HG02943 (cell line): ENCODE results near the gene PLXND1.

ENCODE experiments used
- ATAC-seq: cut with Tn5 transposase; IDR thresholded peaks from one replicate; pipeline ENCODE4 v1.9.1; 2021; ENCODE audit warnings: mild to moderate bottlenecking, low read depth, moderate library complexity; ENCODE audit not compliant: unreplicated experiment

PLXND1 gene

DNA sequence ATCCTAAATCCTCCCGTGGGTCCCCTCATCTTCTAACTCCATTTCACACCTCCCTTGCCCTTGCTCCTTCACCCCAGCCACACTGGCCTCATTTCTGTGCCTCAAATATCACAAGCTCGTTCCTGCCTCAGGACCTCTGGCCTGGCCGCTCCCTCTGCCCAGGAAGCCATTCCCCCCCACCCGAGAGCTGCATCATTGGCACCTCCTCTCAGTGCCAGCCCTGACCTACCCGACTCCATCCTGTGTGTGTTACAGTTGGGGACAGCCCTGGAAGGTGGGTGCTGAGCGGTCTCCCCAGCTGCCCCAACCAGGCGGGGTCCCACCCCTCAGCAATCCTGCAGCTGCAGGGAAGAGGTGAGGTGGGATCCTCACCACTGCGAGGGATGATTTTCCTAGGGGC is 14.5 kb downstream of the PLXND1 start:
- ATAC-seq: no peak

DNA sequence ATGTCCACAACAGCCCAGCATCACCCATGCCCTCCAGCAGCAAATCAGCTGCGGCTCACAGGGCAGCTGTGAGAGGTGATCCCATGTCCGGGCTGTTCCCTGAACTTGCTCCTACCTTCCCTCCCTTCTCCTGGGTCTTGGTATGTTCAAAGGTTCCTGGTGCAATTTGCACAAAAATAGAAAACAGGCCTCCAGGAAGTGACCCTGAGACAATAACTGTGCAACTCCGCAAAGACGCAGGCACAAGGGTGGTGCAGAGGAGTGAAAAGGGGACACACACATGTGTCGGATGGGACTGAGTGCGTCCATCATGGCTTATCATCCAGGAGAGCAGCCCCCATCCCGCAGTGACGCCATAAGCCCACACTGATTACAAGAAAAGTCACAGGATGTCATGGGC is 16.3 kb downstream of the PLXND1 start:
- no peak for ATAC-seq

DNA sequence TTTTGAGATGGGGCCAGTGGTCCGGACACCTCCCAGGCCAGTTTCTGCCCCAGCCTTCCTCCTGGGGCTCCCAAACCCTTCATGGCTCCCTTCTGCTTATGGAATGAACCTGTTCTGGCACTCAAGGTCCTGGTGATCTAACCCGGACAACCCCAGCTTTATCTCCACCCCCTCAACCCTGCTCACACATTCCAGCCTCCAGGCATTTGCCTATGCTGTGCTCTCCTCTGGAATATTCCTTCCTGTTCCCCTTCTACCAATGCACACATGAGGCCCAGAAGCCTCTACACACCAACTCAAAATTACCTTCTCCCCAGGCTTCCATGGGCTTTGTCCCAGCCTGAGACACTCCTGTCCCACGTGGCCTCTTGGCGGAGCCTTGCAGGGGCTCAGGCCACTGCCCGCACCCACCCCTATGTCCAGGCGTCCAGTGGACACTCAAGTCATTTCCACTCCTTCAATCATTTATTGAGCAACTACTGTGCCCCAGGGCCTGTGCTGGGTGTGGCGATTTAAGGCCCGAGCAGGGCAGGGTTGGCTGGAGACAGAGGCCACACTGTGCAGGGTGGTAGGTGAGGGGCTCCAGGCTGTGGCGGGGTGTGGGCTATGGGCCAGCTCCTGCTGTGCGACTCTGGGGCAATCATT is 18.8 kb downstream of the PLXND1 start:
- no peak for ATAC-seq

DNA sequence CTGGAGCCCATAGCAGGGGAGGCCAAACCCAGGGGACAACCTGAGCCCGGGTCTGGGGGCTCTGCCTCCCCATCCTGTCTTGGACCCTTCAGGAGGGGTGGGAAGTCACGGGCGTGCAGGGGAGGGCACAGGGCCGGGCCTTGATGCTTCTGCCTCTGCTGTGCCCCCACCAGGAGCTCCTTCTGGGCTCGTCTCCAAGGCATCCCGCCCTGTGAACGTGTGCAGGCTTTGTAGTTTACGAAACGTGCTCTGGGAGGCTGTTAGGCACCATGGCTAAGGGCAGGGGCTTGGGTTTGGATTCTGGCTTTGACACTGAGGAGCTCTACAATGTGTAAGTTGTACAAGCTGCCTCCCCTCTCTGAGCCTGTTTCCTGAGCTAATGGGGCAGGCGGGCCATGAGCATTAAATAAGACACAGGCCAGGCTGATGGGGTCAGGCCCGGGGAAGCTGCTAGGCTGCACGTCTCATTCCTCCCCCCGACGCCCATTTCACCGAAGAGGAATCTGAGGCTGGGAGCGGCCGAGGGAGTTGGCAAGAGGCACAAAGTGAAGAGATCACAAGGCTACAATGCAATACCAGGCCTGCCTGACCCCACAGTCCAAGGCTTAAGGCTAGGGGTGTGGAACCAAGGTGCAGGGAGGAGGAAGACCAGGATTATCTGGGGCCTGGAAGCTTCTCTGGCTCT is 19.6 kb downstream of the PLXND1 start:
- ATAC-seq: no peak

DNA sequence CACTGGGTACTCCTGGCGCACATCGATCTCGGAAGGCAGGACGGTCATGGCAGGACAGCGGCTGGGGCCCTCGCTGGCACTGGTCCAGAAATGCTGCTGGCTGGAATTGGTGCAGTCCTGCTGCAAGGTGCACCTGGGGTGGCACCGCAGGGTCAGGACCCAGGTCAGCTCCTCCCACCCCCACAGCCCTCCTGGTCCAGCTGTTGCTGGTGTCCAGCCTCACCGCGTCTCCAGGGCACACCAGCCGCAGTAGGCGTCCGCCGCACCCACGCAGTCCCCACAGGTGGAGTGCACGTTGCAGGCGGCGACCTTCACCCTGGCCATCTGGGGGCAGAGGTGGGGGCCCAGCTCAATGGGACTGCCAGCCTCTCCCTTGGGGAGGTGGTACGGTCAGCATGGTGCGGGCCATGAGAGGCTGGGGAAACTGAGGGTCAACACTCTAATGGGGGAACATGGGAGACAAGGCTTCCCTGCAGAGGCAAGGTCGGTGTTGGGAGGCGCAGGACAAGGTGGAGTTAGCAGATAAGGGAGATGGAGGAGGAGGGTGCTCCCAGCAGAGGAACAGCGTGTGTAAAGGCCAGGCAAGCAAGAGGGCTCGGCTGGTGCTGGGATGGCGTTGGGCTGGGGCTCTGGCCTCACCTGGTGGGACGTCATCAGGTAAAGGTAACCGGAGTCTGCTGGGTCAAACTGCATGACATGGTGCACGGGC is 20.4 kb downstream of the PLXND1 start:
- no peak for ATAC-seq

DNA sequence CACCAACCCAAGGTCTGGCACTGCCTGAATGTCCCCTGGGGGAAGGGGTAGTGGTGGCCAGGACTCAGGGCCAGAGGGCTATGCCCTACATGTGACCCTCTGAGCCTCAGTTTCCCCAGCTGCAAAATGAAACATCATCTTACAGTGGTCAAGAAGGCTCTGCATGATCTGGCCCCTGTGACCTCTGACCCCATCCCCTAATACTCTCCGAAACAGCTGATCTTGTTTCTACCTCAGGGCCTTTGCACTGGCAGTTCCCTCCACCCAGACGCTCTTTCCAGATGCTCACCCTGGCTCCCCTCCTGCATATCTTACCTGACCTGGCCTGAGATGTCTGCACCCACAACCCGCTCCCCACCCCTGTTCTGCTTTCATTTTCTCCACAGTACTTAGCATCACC is 21.8 kb downstream of the PLXND1 start:
- ATAC-seq: no peak

DNA sequence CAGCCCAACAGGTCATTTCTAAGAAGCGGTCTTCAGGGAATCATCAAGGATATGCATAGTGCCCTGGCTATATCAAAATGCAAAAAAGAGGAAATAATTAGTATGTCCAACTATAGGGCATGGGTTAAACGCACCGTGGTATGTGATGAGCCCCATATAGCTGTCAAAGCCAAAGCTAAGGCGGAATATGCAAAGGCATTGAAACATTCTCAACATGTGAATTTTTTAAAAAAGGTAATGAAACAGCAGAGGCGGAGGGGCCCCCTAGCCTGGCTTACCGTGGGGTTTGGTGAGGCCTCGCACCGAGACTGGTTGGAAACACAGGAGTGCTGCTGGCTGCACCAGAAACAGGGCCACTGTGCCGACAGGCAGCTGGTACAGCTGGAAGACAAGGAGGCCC is 23.2 kb downstream of the PLXND1 start:
- no peak for ATAC-seq

DNA sequence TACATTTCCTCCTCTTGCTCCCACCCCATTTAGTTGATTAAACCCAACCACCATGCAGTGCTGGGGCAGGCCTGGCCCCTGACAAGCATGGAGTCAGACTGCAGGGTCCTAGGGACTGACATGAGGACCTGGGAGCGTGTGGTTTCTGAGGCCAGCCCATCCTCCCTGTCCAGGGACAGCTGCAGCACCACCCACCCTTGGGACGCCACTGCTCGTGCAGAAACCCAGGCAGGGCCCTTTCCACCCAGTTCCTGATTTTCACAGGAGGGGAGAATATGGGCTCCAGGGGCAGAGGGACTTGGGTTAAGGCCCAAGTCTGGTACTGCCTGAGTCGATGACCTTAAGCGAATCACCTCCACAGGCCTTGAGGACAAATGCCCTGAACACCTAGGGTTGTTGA is 23.7 kb downstream of the PLXND1 start:
- no peak for ATAC-seq

DNA sequence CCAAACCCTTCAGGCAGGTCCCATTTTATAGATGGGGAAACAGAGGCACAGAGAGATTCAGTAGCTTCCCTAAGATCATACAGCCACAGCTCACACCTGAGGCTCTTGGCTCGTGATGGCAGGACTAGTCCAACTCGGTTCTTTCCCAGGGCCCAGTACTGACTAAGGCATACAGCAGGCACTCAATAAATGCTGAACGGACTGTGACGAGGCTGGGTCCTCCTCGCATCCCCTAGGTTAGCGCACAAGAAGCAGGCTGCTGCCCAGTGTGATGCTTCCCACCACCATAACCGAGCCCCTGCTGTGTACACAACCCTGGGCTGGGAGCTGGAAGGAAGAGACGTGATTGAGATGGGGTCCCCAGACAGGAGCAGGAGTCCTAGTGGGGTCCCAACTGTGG is 24.9 kb downstream of the PLXND1 start:
- no peak for ATAC-seq

DNA sequence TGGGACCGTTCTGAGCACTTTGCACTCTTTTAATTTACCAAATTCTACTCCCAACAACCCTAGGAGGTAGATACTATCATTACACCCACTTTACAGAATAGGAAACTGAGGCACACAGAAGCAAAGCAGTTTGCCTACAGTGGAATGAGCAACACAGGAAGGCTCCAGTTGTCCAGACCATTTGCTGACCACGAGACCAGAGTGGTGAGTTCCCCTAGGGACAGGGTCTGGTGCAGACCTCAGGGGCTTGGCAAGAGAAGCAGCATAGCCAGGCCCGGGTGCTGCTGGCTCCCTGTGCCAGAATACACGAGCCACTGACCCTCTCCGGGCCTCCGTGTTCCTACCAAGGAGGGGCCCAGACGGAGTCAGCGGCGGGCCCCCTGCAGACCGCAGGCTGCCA is 26.5 kb downstream of the PLXND1 start:
- ATAC-seq: no peak

DNA sequence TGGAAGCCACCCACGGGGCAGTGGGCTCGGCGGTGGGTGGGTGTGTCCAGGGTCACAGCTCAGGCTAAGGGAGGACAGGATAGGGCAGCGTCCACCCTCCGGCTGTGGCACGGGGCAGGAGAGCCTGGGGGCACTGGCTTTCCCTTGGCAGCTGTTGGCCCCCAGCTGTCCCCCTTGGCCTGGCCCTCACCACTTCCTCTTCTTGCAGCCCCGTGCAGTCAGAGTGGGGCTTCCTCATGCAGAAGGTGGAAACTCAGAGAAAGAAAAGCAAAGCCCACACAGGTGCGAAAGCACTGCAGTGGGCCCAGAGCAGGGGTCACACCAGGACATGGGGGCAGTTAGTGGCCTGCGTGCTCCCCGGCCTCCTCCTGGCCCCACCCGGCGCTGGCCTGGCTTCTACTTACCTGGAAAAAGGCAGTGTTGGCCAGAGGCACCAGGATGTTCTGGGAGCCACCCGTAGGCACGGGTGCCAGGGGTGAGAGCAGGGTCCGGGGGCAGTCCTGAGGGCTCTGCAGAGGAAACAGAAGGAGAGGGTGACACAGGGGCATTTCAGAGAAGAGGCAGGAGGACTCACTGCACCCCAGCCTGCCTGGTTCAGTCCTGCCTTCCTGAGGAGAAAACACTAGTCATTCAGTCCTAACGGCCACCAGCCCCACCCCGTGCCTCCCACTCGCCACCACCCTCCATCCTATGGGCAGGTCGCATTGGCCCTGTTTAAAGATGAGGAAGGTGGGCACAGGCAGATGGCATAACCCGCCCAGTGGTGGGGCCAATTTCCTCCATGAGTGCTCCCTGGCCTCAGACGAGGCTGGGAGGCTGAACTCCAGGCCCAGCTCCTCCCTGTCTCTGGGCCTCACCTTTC is 28.3 kb downstream of the PLXND1 start:
- ATAC-seq: no peak

DNA sequence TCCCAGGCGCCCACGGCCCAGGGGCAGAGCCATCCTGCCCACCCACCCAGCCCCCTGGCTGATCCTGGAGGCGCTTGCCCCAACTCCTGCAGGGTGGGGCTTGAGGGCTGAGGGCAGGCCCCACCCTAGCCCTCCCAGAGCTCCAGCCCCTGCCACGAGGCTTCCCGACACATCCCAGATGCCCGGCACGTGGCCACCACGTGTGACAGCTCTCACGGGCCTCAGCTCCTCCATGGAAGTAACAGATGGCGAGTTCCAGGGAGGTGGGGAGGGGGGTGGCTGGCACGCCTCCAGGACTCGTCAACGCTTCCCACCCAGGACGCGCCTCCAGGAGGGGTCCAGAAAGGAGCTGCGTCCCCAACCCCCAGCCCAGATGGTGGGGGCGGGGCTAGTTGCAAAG is 29.1 kb downstream of the PLXND1 start:
- no peak for ATAC-seq

DNA sequence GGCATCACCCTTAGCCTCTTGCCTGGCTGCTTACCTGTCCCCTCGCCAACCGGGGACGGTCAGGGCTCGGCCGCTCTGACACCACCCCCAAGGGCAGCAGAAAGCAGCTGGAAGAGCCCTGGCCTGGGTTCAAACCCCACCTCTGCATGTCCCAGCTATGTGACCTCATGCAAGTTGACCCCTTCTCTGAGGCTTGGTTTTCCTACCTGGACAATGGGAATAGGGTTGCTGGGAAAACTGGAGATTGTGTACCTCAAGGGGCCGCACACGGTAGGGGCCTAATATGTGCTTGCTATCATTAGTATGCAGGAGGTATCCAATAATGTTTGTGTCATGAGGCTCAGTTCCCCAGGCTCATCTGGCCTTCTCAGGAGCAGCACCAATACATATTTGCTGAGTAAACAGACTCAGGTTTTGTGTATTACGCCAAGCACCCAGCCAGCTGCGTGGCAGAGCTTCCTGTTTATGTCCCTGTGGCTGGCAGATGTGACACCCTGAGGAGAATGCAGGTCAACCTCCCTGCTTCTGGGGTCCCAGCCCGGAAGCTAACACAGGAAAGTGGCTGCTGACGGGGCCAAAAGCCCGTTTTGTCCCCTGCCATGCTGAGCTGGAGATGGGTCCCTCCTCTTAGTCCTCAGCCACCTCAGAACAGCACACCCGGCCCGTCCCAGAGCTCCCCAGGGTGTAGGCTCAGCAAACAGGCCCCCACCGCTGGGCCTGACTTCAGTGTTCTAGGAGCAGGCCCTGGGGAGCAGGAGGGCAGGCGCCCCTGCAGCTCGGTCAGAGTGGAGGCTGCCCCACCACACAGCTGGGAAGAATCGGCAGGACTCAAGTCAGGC is 29.7 kb downstream of the PLXND1 start:
- ATAC-seq: peak; percentile 51

DNA sequence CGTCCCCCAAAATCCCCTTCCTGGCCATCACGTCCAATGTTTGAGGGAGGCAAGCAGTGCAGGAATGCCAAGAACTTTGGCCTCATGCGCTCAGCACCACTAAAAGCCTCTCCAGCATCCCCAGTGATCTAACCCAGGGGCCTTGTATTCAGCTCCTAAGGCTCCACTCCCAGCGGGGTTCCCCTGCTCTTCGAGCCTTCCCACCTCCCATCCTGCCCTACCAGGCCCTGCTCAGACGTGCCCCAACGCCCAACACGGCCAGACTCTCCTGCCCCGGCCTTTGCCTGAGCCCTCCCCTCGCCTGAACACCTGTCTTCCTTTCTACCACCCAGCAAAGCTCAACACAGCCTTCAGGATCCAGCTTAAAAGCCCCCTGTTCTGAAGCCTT is 30.5 kb downstream of the PLXND1 start:
- no peak for ATAC-seq

DNA sequence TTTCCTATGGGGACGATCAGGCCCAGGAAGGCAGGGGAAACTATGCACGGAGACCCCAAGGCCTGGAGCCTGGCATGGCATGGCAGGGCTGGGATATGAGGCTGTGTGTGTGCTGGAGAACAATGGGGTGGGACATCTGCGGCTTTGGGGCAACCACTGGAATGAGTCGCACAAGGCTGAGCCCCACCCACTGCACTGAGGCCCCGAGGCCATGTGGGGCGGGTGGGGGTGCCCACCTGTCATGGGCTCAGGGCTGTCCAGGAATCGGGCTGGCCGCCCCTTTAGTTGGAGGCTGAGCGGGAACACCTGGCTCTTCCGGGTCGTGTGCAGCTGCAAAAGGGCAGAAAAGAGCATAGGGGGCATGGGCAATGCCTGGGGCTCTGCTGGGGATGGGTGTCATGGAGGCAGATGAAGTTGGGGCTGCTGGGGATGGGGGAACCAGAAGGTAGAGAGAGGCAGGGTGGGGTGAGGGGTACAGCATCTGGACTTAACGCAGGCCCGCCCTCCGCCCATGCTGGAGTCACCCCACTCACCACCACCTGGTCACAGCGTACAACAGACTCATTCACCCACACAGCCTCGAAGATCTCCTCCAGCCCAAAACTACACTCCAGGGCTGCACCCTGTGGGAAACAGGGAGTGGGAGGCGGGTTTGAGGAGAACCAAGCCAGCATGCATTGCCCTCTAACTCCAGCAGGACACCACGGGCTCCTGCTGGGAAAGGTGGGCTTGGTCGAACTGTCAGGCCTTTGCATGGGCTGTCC is 31.1 kb downstream of the PLXND1 start:
- ATAC-seq: no peak

DNA sequence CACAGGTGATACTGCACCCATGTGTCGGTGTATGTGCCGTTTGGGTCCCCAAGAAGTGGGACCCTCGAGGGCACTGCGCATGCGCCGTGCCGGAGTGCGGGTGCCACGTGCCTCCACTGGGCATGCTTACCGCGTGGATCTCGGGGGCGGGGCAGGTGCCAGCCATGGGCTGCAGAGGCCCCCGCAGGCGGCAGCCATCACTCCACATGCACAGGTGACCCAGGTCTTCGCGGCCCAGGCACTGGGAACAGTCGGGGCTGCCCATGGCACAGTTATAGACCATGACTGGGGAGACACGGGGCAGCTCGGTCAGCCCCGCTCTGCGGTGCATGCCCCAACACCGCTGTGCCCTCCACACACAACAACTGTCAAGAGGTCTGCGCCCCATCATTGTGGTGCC is 32.3 kb downstream of the PLXND1 start:
- ATAC-seq: no peak

DNA sequence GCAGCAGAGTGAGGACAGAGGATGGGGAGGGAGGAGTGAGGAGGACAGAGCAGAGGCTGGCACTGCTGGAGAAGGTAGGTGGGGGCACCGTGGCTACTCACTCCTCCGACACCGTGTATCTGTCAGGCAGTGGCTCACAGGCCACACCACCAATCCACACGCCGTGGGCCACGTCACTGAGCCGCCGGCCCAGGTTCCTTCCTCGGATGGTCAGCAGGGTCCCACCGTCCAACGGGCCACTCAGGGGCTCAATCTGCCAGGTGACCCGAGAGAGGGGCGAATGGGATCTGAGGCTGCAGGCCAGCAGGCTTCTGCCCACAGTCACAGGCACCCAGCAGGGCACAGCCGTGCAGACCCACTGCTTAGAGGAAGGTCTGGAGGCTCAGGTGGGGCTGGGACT is 33.0 kb downstream of the PLXND1 start:
- ATAC-seq: no peak

DNA sequence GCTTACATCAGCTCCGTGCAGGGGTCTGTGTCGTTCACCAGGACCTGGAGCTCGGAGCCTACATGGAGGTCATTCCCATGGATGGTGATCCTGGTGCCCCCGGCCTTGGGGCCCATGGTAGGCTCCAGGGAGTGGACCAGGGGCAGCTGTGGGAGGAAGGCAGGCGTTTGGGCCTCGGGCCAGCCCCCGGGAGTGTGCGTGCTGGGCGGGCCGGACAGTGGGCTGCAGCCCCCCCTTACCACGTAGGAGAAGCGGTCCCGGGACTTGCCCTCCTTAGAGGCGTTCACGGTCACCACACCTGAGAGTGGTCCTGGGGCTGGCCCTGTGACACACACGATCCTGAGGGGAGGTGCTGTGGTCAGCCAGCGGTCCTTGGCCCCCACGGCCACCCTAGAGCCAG is 33.9 kb downstream of the PLXND1 start:
- ATAC-seq: no peak
